Left renal cortex interstitium (tissue), 4 donors: ENCODE data around the gene LAMA3. TPM values are rescaled to one million over a fixed set of nuclear protein-coding genes. Genes with fewer than 3 reads are reported as not detected.

Source experiments
- DNase-seq, 4 donors: peaks; one replicate each; pipeline ENCODE4 v3.0.0-alpha.2; 2013; ENCODE audit warnings: low read depth in 4 of 4, low spot score in 2 of 4, missing footprints in 1 of 4
- polyA plus RNA-seq, 4 donors: library from polyadenylated mRNA; unstranded; fragments of 120-200 nt; gene quantifications; one replicate each; pipeline ENCODE4 v1.2.1, GENCODE V29; 2013; ENCODE audit not compliant: insufficient read length in 4 of 4

Gene LAMA3
- polyA plus RNA-seq, 4 donors = 1.3 to 2.8 (median 1.8) TPM

DNA sequence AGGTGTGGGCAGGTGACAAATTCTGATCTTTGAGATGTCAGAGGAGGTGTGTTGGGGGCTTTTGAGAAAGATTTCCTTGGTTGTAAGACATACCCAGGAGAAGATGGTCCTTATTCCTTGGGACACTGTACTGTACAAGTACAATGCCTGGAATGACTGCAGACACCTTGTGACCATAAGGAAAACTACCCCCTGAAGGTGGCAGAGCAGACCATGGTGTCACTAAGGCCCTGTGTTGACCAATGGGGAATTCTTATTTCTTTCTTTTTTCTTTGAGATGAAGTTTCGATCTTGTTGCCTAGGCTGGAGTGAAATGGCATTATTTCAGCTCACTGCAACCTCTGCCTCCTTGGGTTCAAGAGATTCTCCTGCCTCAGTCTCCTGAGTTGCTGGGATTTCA is 22.1 kb upstream of the LAMA3 start:
- DNase-seq = no peak

DNA sequence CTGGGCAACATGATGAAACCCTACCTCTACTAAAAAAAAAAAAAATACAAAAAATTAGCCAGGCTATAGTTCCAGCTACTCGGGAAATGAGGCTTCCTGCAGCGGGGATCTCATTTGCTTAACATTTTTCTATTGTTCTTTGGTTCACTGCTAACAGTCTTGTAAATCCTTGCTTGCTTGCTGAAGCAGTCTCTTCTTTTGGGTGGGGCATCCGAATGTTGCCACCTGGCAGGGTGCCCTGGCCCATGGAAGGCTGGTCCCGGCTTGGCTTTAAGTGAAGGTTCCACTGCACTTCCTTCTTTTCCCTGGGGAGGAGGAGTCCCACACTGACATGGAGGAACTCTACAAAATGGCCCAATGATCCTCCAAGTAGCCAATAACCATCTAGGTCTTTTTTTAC is 20.5 kb upstream of the LAMA3 start:
- no peak for DNase-seq

DNA sequence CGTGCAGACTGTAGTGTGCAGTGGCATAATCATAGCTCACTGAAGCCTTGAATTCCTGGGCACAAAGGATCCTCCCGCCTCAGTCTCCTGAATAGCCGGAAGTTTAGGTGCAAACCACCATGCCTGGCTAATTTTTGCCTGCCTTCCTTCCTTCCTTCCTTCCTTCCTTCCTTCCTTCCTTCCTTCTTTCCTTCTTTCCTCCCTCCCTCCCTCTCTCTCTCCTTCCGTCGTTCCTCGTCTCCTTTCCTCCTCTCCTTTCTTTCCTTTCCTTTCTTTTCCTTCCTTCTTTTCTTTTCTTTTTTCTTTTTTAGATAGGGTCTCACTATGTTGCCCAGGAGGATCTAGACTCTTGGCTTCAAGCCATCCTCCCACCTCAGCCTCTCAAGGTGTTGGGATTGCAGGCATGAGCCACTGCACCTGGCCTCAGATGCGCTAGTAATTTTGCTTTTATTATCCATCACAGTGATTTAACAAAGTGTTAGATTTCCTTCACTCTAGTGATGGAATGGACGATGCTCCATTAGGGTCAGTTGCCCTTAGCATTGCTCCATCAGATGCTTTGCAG is 20.0 kb upstream of the LAMA3 start:
- DNase-seq = no peak

DNA sequence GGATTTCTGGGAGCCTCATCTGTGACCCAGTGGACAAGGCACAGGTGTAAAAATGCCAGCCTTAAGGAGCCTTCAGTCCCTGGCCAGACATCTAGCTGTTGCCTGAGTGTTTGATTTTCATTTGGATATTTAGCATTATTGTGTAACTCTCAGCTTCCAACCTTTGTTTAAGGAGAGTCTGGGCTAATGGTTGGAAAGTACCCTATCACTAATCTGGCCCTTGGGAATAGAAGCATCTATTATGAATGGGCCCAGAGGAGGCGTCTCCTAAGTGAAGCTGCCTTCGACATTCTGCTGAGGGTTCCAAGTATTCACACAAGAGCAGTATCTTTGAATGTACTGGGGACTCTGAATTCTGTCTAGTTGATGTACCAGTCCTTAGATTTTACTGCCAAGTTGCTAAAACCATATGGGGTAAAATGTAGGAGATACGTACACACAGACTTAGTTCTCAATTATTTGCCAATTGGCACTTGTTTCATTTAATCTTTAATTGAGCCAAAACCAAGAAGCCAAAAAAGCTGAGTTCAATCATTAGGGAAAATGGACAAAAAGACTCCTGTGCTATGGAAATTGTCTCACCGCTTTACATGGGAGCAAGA is 19.3 kb upstream of the LAMA3 start:
- DNase-seq = no peak

DNA sequence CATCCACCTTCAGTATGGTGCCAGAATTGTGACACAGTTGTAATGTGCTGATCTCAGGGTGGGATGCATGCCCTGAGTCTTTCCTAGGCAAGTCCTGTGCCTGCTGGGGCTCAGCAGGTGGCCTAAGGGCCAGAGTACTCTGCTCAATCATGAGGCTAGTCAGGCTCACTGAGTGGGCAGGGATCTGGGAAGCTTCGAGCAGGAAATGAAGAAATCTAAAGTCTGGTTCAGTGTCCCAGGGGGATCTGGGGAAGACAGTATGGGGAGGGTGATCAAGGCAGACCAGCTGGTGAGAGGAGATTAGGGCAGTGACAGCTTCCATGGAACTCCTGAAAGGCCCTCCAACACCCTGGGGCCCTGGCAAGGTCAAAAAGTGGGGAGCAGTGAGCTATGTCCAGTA is 17.7 kb upstream of the LAMA3 start:
- no peak for DNase-seq

DNA sequence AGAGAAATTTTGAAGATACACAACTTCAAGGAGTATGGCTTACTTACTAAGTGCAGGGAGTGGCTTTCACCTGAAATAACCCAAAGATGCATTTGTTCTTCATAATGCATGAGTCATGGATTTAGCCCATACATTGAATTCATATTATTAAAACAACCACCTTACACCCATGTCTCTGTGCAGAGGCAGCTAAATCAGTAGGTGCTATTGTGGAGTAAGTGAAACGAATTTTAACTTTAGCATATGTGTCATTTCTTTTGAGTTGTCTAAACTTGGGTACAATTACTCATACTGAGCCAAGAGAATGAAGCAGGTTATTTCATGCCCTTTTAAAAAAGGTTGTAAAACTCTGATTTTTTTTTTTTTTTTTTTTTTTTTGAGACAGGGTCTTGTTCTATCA is 15.5 kb upstream of the LAMA3 start:
- no peak for DNase-seq

DNA sequence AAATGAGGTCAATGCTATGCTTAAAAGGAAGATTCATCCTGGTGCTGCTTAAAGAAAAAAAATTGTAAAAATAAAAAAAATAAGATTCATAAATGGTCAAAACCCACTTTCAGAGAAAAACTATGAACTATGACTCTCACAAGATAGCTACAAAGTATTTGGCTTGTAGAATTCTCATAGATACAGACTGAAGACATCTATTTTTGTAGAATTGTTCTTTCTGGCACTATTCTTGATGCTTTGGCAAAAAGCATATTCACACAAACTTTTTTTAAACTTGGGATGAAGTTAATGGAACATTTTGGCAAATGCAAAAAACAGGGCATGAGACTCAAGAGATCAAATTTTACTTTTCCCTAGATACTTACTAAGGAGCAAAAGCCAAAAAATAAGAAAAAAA is 14.0 kb upstream of the LAMA3 start:
- DNase-seq = no peak

DNA sequence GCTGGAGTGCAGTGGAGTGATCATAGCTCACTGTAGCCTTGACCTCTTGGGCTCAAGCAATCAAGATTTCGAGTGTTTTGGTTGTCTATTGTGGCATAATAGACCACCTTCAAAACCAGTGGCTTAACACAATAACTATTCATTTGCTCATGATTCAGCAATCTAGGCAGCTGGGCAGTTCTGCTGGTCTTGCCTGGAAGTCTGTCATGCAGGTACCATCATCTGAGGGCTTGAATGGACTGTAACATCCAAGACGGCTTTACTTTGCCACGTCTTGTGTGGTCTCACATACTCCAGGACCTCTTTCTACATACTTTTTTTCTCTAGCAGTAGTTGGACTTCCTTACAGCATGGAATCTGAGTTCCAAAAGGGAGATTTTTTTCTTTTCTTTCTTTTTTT is 13.4 kb upstream of the LAMA3 start:
- no peak for DNase-seq

DNA sequence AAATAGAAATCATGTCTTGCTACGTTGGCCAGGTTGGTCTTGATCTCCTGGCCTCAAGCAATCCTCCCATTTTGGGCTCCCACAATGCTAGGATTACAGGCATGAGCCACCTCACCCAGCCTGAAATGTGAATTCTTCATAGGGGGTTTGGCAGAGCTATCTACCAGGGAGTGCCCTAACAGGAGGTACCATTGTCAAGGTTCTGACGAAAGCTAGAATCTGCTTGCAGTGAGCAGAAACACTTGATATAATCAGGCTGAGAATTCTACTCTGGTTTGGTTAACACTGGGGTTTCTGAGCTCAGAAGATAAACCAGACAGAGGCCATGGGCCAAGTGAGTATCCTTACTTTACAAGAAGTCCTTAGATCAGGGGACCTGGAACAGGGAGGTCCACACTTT is 7.2 kb upstream of the LAMA3 start:
- DNase-seq = no peak

DNA sequence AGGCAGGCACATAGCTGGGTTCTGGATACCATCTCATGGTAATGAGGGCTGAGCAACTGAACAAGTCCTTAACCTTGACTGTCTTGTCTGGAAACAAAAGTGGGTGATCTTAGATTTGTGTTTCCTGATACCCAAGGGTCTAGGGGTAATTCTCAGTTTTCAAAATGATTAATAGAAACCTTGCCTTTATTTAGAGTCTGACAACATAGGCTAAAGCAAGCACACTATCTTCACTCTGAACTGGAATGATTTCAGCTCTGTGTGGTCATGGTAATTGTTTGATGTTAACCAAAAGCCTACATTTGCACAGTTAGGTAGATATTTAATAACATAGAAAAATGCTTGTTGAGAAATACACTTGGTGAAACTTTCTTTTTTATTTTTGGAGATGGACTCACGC is 6.8 kb upstream of the LAMA3 start:
- no peak for DNase-seq

DNA sequence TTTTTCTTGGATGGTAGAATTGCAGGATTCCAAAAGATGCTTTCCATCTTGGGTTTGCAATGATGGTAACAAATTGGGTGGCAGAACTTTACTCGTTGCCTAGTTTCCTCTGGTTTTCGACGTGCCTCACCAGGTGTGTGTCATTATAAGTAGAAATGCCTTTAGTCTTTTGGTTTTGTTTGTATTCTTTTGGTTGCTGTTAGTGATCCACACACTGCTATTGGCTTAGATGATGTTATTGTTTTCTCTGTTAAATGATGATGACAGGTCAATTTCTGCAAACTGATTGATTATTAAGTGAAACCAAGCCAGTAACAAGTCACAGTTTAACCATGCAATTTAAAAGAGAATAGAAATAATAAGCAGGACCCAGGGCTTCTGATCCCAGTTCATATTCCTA is 6.1 kb upstream of the LAMA3 start:
- no peak for DNase-seq

DNA sequence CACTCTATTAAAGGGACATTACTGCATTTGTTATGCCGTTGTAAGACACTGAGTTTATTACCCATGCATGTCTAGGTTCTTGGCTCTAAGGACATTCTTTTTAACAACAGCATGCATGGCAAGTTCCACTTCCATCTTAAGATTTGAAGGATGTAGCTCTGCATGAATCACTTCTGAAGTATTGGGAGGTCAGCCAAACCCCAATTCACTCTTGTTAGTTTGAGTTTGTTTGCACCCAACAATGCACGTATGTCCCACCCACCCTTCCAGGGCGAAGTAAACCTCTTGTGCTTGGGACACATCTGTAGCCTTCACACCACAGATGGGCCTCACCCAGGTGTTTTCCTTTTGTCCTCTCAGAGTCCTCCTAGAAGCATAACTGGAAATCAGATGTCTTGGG is 5.6 kb upstream of the LAMA3 start:
- no peak for DNase-seq

DNA sequence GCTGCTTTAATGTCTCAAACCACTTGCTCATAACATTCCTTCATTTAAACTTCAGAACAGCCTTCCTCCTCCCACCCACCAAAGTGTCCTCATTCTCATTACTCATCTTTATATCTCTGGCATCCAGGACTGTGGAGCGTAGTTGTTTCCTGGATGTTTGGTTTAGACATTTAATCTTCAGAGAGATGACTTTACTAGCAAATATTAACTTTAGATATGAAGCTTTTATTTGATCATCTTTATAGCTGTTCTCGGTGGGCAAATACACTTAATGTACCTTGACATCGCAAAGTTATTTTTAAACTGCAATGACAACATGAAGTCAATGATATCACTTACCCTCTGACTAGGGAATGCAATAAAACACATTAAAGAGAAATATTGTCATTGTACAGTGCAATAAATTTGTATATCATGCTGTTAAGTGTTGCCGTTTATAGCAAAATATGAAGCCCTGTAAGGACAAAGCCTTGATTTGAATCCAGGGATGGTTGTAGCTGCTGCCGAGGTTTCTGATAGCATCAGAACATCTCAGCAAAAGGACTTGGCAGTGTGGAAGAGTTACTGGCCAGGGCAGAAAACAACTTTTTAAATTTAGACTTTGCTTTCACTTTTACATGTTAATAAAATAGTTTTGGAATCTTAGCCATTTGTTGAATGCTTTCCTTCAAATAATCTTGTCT is 4.6 kb upstream of the LAMA3 start:
- DNase-seq = no peak

DNA sequence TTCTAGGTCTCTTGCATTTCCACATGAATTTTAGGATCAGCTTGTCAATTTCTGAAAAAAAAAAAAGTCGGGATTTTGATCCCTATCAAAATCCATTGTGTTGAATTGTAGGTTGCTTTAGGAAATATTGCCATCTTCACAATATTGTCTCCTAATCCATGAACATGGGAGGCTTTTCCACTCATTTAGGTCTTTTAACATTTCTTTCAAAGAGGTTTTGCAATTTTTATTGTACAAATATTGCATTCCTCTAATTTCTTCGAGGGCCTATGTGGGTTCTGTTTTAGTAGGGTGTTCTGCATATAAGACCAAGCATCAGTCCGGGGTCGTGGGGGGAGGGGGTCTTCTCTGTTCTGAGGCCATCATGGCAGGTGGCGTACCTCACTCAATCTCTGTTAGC is 725 bp upstream of the LAMA3 start:
- no peak for DNase-seq

DNA sequence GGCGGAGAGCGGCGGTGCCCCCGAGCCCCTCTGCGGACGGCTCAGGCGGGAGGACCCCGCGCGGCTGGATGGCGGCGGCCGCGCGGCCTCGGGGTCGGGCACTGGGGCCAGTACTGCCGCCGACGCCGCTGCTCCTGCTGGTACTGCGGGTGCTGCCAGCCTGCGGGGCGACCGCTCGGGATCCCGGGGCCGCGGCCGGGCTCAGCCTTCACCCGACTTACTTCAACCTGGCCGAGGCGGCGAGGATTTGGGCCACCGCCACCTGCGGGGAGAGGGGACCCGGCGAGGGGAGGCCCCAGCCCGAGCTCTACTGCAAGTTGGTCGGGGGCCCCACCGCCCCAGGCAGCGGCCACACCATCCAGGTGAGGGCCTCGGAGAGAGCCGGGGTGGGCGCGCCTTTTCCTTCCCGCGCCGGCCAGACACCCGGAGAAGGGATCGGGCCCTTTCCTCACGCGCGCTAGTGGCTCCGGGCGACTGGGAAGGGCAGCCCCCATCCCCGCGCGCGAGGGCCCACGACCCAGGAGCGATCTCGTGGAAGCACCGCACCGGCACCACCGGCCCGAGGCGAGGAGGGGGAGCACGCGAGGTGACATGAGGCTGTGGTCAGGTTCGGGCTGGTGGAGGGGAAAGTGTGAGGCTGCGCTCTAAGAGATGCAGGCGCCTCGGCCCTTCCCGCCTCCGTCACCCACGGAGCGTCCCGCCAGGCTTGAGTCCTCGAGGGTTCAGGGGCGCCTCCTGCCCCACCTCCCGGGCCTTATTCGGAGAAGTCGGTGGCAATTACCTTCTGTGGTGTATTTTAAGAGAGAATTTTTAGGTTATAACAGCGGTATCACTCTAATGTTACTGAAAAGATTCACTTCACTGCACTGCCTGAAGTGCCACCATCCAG is 607 bp downstream of the LAMA3 start:
- no peak for DNase-seq

DNA sequence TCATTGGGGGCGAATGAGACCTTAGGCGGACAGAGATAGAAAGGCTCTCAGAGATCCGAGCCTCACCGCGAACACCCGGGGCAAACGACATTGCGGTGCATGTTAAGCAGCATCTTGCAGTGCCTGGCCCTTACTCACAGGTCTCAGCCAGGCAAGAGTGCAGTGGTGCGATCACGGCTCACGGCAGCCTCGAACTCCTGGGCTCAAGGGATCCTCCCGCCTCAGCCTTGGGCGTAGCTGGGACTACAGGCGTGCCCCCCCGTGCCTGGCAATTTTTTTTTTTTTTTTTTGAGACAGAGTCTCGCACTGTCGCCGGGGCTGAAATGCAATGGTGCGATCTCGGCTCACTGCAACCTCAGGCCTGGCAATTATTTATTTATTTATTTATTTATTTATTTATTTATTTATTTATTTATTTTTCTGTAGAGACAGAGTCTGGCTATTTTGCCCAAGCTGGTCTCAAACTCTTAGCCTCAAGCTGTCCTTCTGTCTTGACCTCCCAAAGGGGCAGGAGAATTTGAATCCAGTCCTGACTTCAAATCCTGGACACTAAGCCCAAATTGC is 1.3 kb downstream of the LAMA3 start:
- no peak for DNase-seq

DNA sequence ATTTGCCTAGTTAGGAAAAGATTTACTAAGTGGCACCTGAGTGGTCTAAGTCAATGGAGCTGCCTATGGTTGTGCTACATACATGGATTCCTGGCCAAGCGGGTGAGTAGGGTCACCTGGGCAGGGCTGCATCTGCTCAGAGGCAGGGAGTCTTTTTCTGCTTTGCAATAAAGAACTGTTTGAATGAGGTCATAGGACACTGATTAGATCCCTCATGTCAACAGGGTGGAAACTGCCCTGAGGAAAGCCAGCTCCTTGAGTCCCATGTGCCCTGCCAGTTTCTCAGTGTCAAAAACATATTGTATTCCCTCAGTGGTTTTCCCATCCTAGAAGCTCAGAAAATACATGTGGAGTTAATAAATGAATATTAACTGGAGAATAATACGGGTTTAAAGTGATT is 4.6 kb downstream of the LAMA3 start:
- DNase-seq = no peak

DNA sequence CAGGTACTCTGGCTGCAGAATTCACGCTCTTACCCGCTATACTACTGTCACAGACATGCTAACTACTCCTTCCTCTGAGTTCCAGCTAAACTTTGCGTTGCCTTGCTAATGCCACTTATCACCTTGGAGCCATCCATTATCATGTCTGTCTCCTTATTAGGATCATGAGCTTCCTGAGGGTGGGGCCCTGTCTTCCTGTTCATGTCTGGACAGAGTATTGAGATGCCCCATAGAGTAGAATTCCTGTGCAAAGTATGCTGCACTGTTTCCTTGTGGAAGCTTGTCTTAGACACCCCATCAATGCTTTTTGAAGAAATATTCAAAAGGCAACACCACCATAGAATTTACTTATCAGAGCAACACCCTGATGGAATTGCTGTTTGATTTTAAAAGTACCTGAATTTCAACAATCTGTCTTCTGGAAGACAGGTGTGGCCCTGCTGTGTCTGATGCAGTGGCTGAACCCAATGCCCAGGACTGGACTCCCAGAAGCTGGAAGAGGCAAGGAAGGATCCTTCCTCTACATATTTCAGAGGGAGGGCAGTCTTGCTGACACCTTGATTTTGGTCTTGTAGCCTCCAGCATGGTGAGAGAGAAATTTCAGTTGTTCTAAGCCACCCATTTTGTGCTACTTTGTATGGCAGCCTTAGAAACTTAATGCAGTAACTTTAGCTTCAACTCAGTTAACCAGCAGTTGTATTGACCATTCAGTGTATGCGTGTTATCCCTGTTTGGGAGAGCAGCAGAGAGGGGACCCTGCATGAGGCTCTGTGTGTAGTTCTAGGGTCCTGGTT is 5.6 kb downstream of the LAMA3 start:
- DNase-seq = no peak

DNA sequence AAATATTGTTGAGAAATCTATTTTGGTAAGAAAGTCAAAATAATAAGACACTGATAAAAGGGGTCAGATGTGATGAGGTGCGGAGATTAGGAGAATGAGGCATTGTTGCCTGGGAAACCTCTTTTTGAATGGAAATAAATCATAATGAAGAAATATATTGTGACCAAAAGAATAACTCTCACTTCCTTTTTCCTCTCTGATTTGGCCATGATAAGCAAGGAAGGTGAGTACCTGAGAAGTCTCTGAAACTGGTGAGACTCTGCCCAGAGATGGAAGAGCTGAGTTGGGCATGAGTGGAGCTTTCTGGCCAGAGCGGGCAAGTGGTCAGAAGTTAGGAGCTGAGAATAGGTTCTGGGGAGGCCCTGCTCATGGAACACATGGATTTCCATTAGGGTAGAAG is 11.8 kb downstream of the LAMA3 start:
- no peak for DNase-seq

DNA sequence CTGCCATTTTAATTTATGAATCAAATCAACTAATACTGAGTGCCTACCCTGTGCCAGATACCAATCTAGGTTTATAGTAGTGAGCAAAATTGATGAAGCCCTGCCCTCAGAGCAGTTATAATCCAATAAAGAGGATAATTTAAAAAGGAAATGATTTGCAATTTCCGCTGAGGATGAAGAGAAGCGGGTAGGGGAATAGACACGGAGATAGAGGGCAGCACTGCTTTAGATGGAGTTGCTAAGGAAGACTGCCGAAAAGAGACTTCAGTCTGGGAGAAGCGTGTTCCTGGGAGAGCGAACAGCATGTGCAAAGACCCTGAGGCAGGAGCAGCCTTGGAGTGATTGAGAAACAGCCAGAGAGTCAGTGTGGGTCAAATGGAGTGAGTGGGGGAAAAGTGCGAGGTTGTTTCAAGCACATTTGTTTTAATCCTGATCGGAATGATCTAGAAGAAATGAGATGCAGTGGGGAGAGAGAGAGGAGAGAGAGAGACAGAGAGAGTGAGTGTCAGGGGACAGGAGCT is 12.4 kb downstream of the LAMA3 start:
- DNase-seq = no peak
